Smooth muscle cell (in vitro differentiated cells): Measurements from ENCODE around the gene PRMT9. TPM values are rescaled to one million over a fixed set of nuclear protein-coding genes. Genes with fewer than 3 reads are reported as not detected.

Experiments used
- DNase-seq: peaks from one replicate; lab custom pipeline; 2025; ENCODE audit not compliant: unreplicated experiment; lab: John Stamatoyannopoulos, UW
- H2AFZ ChIP-seq: fragments of 200-600 bp; sonication (generic); 2 replicates; pipeline ENCODE4 v1.6.0; 2016; ENCODE audit warnings: antibody characterized with exemption, low read depth, mild to moderate bottlenecking
- H3F3A ChIP-seq: fragments of 200-600 bp; sonication (generic); 2 replicates; pipeline ENCODE4 v1.6.0; 2017; ENCODE audit warnings: antibody characterized with exemption, low read depth
- H3K27ac ChIP-seq: fragments of 200-600 bp; sonication (generic); 2 replicates; pipeline ENCODE4 v1.5.1; 2016; ENCODE audit warnings: low read depth, mild to moderate bottlenecking
- H3K27me3 ChIP-seq: fragments of 200-600 bp; sonication (generic); 2 replicates; pipeline ENCODE4 v1.6.1; 2016; ENCODE audit warnings: low read depth, mild to moderate bottlenecking
- H3K36me3 ChIP-seq: fragments of 200-600 bp; sonication (generic); 2 replicates; pipeline ENCODE4 v1.5.1; 2016; ENCODE audit warnings: low read depth
- H3K4me1 ChIP-seq: fragments of 200-600 bp; sonication (generic); 2 replicates; pipeline ENCODE4 v1.5.1; 2016; ENCODE audit warnings: low read depth
- H3K4me2 ChIP-seq: fragments of 200-600 bp; sonication (generic); 2 replicates; pipeline ENCODE4 v1.6.0; 2016; ENCODE audit warnings: mild to moderate bottlenecking
- H3K4me3 ChIP-seq: fragments of 200-600 bp; sonication (generic); 2 replicates; pipeline ENCODE4 v1.5.1; 2016; ENCODE audit warnings: mild to moderate bottlenecking
- H3K79me2 ChIP-seq: fragments of 200-600 bp; sonication (generic); 2 replicates; pipeline ENCODE4 v1.6.0; 2016; ENCODE audit warnings: low read depth, mild to moderate bottlenecking
- H3K9ac ChIP-seq: fragments of 200-600 bp; sonication (generic); 2 replicates; pipeline ENCODE4 v1.6.0; 2016; ENCODE audit warnings: low read depth
- H3K9me3 ChIP-seq: fragments of 200-600 bp; sonication (generic); replicated peaks from 2 replicates; pipeline ENCODE4 v1.5.1; 2016; ENCODE audit warnings: low read depth
- H4K20me1 ChIP-seq: fragments of 200-600 bp; sonication (generic); 2 replicates; pipeline ENCODE4 v1.6.0; 2016; ENCODE audit warnings: low read depth
- WGBS: methylation state at CpG from one replicate; pipeline ENCODE4 v1.1.7; 2016; ENCODE audit warnings: low lambda C conversion rate; 5-methylcytosine and 5-hydroxymethylcytosine counted together
- polyA plus RNA-seq: library from polyadenylated mRNA; unstranded; fragments of >200 nt; fragmentation: Nextera tagmentation; extraction: Ambion mirVana; gene quantifications from 2 replicates; pipeline ENCODE4 v1.2.1, GENCODE V29; 2016
- total RNA-seq: library from RNA; depleted of rRNA; stranded (reverse); fragments of >200 nt; gene quantifications from 2 replicates; pipeline ENCODE4 v1.2.3, GENCODE V29; 2014
- TF ChIP-seq, protein P1 (sequence below): fragments of 200-600 bp; sonication (generic); IDR thresholded peaks from 2 replicates; pipeline ENCODE4 v1.5.1; 2017; ENCODE audit warnings: borderline replicate concordance, mild to moderate bottlenecking, antibody characterized with exemption; ENCODE audit not compliant: insufficient read depth, poor library complexity, severe bottlenecking

Gene PRMT9
- total and polyA plus RNA-seq, 2 experiments from 2014 or later: 5.5 to 6.4 TPM

DNA sequence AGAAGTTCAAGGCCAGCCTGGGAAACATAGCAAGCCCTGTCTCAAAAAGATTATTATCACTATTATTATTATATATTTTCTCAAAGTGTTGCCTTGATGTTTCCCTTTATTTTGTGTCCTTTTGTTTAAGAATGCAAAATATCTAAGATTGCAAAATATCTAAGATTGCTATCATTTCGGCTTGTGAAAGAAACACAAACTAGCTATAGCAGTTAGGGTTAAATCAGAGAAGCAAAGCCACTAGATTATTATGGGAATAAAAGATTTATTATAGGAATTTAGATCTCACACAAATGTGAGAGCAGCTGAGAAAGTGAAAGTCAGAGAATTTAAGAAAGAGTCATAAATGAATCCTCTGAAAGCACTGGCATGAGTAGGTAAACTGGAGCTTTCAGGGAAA lies 84.8 kb downstream of the PRMT9 start:
- no peak overlapping the region for H3K4me3 ChIP-seq
- H3F3A ChIP-seq: no peaks in the 10 kb centered on the region
- TF ChIP-seq, protein P1, sequence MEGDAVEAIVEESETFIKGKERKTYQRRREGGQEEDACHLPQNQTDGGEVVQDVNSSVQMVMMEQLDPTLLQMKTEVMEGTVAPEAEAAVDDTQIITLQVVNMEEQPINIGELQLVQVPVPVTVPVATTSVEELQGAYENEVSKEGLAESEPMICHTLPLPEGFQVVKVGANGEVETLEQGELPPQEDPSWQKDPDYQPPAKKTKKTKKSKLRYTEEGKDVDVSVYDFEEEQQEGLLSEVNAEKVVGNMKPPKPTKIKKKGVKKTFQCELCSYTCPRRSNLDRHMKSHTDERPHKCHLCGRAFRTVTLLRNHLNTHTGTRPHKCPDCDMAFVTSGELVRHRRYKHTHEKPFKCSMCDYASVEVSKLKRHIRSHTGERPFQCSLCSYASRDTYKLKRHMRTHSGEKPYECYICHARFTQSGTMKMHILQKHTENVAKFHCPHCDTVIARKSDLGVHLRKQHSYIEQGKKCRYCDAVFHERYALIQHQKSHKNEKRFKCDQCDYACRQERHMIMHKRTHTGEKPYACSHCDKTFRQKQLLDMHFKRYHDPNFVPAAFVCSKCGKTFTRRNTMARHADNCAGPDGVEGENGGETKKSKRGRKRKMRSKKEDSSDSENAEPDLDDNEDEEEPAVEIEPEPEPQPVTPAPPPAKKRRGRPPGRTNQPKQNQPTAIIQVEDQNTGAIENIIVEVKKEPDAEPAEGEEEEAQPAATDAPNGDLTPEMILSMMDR: no peak
- H3K4me2 ChIP-seq: no peak overlapping the region
- H3K4me1 ChIP-seq: no peaks in the 10 kb centered on the region
- no peaks in the 10 kb centered on the region for H3K79me2 ChIP-seq
- no peak overlapping the region for H3K9ac ChIP-seq
- WGBS: 91% methylated on average over 1 of the region's 1 CpG
- no peak overlapping the region for H2AFZ ChIP-seq
- H3K27me3 ChIP-seq: no peaks in the 10 kb centered on the region
- no peaks in the 10 kb centered on the region for H3K36me3 ChIP-seq
- H3K27ac ChIP-seq: no peak overlapping the region
- no peaks in the 10 kb centered on the region for H4K20me1 ChIP-seq
- no peak for DNase-seq
- H3K9me3 ChIP-seq: no peaks in the 10 kb centered on the region

DNA sequence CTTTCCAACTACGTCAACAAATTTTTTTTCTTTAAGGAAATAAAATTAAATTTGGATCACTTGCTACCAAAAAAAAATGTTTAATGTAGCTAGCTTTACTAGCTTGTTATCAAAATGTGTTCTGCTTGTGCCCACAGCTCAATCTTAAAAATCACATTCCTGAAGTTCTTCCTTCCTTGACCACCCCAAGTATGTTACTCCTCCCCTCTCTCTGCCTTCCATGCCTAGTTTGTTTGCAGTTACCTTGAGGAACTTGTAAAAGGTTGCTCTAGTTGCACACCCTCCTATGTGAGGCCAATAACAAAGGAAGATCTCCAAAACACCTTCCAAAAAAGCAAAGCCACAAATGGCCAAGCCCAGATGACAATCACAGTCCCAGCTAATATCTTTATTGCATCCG lies 86.4 kb downstream of the PRMT9 start:
- no peak for DNase-seq
- Histone ChIP-seq H3K9me3 (no peaks in the 10 kb centered on the region), H3K27ac (no peak overlapping the region), H2AFZ (no peak overlapping the region), H3K4me2 (no peak overlapping the region), H3K36me3 (no peaks in the 10 kb centered on the region), H3F3A (no peaks in the 10 kb centered on the region), H4K20me1 (no peaks in the 10 kb centered on the region), H3K9ac (no peak overlapping the region), H3K27me3 (no peaks in the 10 kb centered on the region), H3K4me3 (no peak overlapping the region), H3K79me2 (no peaks in the 10 kb centered on the region), H3K4me1 (no peaks in the 10 kb centered on the region)
- TF ChIP-seq, protein P1: no peak
- 98% methylated on average over 2 of the region's 2 CpGs for WGBS

DNA sequence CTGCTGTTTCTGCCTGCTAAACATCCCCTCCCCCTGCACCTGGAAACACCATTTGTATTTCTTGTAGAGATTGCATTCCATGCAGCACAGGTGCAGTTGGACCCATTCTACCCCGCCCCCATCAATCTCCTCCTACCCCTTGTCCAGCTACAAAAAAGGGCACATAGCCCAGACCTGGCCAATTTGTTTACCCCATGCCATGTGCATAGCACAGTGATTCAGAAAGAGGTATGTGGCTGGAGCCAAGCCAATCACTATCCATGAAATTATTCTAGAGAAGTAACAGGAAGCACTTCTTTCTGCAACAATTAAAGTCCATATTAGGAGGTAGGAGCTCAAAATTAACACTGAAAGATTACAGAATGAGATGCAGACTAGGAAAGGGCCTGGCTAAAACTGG lies 87.0 kb downstream of the PRMT9 start:
- Histone ChIP-seq H3K79me2 (no peaks in the 10 kb centered on the region), H2AFZ (no peak overlapping the region), H3K4me1 (no peaks in the 10 kb centered on the region), H4K20me1 (no peaks in the 10 kb centered on the region), H3K27me3 (no peaks in the 10 kb centered on the region), H3K9me3 (no peaks in the 10 kb centered on the region), H3K36me3 (no peaks in the 10 kb centered on the region), H3K27ac (no peak overlapping the region), H3K9ac (no peak overlapping the region), H3F3A (no peaks in the 10 kb centered on the region), H3K4me2 (no peak overlapping the region), H3K4me3 (no peak overlapping the region)
- DNase-seq: no peak
- 48% methylated on average over 1 of the region's 1 CpG for WGBS
- TF ChIP-seq, protein P1: no peak

DNA sequence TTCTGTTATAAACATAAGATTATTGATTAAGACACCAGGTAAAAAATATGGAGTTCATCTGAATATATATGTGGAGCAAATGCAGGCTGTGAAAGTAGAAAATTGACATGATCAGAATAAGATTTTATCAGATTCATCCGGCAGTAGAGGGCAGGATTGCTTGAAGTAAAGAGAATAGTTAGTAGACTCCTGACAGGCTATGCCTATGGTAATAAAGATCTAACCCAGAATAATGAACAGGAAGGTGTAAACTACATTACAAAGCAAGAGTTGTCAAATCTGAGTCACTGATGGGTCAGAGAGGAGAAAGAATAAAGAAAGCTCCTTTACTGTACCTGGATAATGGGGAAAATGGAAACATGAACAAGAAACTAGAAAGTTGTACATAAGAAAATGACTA lies 87.6 kb downstream of the PRMT9 start:
- H3K4me2 ChIP-seq: no peak overlapping the region
- no peaks in the 10 kb centered on the region for H4K20me1 ChIP-seq
- no peak for DNase-seq
- no peaks in the 10 kb centered on the region for H3K36me3 ChIP-seq
- H3K9ac ChIP-seq: no peak overlapping the region
- TF ChIP-seq, protein P1: peak; percentile 8
- no peak overlapping the region for H2AFZ ChIP-seq
- no peaks in the 10 kb centered on the region for H3K27me3 ChIP-seq
- no peaks in the 10 kb centered on the region for H3K9me3 ChIP-seq
- H3K79me2 ChIP-seq: no peaks in the 10 kb centered on the region
- no peak overlapping the region for H3K27ac ChIP-seq
- 82% methylated on average over 1 of the region's 1 CpG for WGBS
- no peak overlapping the region for H3K4me3 ChIP-seq
- H3K4me1 ChIP-seq: no peaks in the 10 kb centered on the region
- no peaks in the 10 kb centered on the region for H3F3A ChIP-seq
